DMS153 (cell line): Measurements from ENCODE around the gene KPNA6.
"Not testable (repeated sequence)": the region's sequence is repeated elsewhere in the genome, so short reads cannot be mapped to it uniquely, and the experiment has no call there.

Experiments
- DNase-seq: peaks from one replicate; lab custom pipeline; 2025; lab: John Stamatoyannopoulos, UW

Gene KPNA6

DNA sequence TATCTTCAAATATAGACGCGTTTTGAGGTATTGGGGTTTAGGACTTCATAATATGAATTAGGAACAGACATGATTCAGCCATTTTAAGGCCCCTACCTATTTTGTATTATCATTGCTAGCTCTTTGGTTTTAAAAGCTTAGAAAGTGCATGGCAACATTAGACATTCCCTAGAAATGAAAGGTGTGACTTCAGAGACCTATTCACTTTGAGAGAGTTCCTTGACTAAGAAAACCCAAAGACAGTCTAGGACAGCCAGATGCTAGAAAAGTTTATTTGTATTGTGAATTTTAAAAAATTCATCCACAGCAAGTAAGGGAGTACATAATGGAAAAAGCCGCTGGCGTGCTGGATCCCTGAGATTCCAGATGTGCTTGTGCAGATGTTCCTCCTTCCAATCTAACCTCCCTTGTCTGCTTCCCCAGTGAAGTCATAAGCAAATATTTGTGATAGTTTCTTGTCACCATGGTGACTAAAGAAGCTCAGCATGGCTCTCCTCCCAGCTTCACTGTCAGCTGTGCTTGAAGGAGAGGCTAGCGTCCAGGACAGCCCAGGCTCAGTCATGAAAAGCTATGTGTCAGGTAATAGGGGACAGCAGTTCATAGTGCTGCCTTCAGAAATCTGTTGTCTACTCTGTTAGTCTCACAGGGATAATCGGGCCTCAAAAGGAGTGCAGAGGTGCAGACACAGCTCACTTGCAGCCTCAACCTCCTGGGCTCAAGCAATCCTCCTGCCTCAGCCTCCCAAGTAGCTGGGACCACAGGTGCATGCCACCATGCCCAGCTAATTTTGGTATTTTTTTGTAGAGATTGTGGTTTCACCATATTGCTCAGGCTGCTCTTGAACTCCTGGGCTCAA lies 34.8 kb downstream of the KPNA6 start:
- DNase-seq, result peak; percentile 83

DNA sequence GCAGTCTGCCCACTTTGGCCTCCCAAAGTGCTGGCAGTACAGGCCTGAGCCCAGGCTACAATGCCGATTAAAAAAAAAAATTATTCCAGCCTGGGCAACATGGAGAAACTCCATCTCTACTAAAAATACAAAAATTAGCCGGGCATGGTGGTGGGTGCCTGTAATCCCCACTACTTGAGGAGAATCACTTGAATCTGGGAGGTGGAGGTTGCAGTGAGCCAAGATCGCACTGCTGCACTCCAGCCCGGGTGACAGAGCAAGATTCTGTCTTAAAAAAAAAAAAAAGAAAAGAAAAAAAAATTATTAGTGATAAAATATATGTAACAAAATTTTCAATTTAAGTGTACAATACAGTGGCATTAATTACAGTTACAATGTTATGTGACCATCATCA lies 35.4 kb downstream of the KPNA6 start:
- not testable (repeated sequence) for DNase-seq

DNA sequence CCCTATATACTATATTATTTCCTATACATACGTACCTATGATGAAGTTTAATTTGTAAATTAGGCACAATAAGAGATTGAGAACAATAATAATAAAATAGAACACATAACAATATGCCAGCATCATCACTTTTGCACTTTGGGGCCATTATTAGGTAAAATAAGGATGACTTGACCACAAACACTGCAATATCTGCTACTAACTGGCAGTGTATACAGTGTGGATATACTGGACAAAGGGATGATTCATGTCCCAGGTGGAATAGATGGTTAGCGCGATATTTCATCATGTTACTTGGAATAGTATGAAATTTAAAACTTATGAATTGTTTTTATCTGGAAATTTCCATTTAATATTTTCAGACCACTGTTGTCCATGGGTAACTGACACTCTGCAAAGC lies 36.2 kb downstream of the KPNA6 start:
- no peak for DNase-seq

DNA sequence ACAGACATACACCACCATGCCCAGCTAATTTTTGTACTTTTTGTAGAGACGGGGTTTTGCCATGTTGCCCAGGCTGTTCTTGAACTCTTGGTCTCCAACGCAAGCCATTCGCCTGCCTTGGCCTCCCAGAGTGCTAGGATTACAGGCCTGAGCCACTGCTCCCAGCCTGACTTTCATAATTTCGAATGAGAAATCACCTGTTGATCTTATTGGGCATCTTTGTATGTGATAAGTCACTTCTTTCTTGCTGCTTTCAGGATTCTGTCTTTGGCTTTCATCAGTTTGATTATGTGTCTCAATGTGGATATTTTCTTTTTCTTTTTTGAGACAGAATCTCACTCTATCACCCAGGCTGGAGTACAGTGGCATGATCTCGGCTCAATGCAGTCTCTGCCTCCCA lies 39.9 kb downstream of the KPNA6 start:
- not testable (repeated sequence) for DNase-seq

DNA sequence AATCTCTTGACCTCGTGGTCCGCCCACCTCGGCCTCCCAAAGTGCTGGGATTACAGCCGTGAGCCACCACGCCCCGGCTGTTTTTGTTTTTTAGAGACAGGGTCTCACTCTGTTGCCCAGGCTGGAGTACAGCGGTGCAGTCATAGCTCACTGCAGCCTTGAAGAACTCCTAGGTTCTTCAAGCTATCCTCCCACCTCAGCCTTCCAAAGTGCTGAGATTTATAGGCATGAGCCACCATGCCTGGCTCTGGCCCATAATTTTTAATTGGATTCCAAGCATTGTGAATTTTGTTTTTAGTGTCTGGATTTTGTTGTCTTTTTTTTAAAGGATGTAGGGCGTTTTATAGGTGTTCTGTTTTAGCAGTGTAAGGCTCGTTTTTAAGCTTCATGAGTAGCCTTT lies 43.0 kb downstream of the KPNA6 start:
- DNase-seq, result no peak

DNA sequence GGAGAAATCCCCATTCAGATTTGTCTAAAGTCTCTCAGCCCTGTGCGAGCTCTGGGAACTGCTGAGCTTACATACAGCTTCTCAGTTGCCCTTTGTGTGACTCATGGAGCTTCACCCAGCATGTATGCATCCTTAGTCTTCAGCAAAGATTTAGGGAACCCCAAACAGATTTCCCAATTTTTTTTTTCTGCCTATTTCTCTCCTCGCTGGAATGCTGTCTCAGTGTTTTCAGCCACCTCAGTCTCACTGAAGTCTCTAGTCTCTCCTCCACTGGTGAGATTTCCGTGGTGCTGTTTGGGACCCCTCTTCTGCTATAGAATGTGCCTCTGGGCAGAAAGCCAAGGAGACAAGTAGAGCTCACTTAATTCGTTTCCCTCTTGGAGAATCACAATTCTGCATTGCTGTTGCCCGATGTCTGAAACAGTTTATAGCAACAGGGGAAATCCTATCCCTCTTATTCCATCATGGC lies 43.5 kb downstream of the KPNA6 start:
- no peak for DNase-seq

DNA sequence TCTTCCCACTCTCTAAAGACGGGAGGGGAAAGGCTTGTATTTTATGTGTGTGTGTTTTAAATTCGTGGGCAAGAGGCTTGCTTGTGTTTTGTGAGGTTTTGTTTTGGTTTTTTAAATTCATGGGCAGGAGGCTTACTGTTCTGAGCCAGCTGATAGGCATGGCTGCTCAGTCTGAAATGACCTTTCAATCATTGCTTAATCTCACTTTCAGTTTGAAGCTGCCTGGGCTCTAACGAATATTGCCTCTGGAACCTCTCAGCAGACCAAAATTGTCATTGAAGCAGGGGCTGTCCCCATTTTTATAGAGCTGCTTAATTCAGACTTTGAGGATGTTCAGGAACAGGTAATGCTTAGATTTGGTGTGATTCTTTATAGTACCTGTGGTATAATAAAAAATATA lies 51.3 kb downstream of the KPNA6 start:
- no peak for DNase-seq

DNA sequence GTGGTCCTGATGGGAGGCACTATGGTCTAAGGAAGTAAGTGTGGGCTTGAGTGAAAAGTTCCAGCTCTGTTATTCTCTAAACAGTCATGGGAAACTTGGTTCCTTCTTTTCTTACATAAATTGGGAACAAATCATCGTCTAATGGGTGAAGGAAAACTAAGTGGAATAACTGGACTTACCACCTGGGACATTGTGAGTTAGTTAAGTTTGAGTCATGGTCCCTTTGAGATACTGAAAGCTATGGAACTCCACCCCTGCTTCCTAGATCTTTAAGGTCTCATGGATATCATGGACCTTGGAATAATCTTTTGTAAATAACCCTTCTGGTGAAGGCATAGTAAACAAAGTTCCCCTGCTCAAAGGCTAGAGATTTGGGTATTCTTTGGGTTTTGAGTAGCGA lies 55.5 kb downstream of the KPNA6 start:
- no peak for DNase-seq

DNA sequence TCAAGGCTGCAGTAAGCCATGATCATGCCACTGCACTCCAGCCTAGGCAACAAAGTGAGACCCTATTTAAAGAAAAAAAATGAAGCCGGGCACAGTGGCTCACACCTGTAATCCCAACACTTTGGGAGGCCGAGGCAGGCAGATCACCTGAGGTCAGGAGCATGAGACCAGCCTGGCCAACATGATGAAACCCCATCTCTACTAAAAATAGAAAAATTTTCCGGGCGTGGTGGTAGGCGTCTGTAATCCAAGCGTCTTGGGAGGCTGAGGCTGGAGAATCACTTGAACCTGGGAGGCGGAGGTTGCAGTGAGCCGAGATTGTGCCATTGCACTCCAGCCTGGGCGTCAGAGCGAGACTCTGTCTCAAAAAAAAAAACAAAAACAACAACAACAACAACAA lies 57.8 kb downstream of the KPNA6 start:
- DNase-seq, result not testable (repeated sequence)

DNA sequence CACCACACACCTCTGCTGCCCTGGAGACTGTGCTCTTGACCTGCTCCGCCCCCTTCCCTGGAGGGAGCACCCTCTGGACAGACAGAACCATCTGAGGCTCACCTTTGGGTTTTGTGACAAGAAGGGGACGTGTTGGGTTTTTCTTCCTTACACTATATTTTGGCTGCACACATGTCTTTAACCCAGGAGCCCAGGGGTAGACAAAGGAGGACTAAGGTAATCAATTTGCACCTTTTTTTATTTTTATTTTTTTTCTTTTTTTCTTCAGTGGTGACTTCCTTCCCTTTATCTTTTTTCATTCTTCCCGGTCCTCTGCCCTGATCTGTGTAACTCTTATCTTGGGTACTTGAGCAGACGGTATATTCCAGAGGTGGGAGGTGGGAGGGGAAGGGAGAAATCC lies 63.1 kb downstream of the KPNA6 start:
- no peak for DNase-seq

DNA sequence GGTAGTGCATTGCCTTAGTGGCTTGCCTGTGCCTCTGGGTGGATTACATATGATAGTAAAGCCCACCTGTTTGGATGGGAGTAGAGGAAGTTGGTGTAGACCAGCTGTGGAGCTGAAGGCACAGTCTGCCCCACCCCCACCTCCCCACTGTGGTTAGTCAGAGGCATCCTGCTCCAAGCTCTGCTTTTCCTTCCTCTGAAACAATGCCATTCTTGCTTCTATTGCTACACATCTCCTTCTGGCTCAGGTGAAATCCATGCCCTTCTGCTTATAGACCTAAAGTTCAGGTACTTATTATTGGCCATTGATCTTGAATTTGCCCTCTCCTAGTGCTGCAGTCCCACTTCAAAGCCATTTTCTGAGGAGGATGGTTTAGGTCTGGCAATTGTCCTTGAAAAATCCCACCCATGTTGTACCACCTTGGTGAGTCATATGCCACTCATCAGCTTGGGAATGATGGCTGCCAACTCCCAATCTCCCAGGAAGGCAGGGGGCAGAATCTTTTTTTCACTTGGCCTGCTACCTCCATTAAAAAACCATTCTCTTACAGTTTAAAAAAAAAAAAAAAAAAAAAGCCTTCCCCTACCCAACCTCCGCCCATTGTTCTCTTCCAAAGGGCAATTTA lies 64.9 kb downstream of the KPNA6 start:
- DNase-seq, result no peak

DNA sequence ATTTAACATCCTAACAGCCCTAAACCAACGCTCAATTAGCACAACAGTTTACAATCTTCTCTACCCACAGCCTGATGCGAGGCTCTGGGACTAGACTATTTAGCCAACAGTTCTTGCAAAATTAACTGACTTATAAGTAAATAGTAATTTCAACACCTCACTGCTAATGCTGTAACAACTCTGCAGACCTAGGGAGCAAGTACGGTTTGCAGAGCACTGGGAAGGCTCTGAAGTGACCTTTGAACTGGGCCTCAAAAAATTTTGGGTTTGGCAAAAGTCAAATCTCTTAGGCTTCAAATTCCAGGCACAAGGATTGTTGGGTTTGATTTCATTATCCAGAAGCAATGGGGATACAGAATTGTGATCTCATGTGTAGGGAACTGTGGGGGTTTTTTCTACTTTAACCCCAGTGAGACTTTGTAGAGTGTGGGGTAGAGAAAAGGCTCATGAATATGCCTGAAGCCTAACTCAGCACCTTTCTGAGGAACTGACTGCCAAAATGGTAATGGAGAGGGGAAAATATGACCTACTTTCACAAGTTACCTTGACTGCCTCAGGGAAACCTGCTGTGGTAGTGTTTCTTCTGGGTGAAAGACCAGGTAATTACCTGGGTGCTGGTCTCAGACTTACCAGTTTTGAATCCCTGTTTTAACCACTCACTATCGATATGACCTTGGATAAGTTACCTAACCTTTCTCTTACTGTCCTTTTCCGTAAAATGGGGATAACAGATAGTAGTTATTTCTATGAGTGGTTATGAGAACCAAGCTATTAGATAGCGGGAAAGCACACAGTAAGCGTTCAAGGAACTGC lies 70.7 kb downstream of the KPNA6 start:
- DNase-seq, result no peak

DNA sequence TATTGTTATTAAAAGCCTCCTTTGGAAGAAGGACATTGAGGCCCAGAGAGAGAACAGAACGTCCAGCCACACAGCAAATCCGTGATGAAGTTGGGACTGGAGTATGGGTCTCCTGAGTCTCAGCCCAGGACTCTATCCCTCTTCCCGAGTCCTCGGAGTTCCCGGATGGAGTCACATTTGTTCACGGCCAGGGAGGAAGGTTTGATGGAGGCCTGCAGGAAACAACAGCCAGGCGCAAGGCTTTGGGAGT lies 71.3 kb downstream of the KPNA6 start:
- DNase-seq, result peak; percentile 60

DNA sequence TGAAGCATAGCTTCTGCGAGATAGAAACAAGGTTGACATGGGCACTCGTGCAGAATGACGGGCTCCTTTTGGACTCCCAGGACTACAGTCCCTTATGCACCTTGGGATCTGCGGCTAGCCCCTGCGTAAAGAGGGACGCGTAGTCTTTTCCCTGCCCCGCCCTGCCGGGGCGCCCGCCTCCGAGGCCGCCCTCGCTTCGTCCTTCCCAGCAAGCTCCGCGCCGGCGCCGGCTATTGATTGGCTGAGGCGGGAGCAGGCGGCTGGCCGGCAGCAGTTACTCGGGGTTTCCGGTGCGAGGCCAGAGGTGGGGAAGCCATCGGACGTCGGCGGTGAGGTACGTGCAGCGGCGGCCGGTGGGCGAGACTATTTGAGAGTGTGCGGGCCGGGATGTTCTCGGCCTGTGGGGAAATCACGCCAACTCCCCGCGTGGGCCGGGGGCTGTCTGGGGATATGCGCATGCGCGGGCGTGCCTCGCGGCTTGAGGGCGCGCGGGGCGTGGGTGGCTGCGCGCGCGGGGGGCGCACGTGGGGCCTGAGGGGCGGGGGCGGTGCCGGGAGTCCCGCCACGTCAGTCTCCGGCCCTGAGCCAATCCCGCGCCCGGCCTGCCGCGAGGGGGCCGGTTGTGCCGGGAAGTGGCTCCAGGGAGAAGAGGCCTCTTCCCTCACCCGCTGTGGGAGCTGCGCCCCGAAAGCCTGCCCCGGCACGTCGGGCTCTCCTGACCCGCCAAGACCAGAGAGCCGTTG lies 71.8 kb downstream of the KPNA6 start, which contains the start of gene TXLNA:
TSS of gene TXLNA (plus strand) at position 233 of the 743 bp plus-strand sequence. CDS start 671 bp downstream, outside the sequence.
- peak; percentile 97 for DNase-seq

DNA sequence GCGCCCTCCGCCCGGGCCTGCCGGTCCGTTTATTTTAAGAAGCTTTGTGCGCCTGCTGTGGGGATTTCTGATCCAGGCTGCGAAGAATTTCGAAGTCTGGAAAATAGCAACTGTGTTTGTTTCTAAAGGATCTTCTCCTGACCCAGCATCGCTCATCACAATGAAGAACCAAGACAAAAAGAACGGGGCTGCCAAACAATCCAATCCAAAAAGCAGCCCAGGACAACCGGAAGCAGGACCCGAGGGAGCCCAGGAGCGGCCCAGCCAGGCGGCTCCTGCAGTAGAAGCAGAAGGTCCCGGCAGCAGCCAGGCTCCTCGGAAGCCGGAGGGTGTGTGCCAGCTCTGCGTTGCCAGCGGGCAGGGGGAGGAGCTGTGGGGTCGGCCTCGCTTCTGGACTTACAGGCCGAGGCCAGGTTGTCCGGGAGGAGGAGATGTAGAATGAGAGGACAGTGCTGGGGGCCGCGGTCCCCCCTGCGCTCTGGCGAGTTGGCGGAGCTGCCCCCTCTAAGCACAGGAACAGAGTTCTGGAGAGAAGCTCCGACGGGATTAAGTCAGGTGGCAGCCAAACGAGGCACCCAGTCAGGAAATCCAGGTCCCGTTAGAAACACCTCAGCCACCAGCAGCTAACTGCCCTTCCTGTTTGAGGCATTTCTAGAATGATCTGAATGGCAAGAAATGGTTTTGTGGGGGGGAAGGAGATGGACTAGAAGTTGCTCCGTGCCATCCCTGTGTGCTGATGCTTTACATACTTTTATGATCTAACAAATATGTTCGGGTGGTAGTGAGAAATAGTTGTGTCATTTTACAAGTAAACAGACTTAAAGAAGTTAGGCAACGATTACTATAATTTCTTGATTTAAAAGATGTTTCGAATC lies 72.6 kb downstream of the KPNA6 start:
- DNase-seq, result no peak

DNA sequence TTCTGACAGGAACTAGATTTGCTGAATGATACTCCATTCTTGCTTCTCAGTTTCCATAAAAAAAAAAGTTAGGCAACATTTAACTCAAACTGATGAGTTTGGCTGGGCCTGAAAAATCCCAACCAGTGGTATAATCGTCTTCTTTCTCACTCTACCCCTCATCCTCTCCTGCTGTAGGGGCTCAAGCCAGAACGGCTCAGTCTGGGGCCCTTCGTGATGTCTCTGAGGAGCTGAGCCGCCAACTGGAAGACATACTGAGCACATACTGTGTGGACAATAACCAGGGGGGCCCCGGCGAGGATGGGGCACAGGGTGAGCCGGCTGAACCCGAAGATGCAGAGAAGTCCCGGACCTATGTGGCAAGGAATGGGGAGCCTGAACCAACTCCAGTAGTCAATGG lies 73.2 kb downstream of the KPNA6 start:
- no peak for DNase-seq

DNA sequence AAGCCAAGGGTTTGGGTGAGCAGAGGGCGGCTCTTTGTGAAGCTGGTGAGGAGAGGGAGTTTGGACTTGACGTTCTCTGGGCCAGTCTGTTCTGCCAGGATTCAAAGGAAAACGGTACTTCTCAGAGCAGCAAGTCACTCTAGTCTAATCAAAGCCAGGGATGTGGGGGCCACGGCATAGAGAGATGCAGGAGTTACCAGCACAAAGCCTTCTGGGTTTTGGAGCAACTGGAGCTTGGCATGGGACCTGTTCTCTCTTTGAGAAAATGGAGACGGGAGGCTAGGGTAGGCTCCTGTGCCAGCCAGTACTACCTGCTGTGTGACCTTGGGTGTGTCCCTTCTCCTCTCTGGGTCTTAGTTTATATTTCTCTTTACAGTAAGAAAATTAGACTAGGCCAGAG lies 73.7 kb downstream of the KPNA6 start:
- no peak for DNase-seq

DNA sequence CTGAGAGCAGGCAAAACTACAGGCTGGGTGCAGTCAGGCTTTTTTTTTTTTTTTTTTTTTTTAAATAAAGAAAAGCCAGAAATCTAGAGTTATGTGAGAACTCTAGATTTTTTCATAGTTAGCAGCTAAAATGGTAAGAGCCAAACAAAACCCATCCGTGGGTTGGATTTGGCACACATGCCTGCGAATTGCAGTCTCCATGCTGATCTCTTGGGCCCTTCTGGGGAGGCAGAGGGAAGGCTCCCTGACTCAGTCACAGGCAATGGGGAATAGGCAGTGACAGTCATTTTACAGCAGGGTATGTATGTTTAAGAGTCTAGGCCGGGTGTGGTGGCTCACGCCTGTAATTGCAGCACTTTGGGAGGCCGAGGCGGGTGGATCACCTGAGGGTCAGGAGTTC lies 74.2 kb downstream of the KPNA6 start:
- no peak for DNase-seq

DNA sequence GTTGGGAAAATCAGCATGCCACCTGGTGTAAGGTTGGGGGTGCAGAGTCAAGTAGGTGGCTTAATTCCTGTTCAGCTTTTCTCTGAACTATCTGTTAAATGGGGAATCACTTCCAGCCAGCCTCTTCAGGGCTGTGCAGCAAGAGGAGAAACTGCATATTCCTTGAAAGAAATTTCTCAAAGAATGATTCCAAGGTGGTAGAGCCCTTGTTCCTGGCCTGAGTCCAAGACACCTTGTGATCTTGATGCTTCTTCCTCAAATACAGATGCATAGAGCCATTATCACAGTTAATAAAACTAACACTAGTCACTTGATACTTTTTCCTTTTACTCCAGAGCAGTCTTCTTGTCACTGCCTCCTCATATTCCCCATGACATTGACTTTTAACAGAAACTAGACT lies 76.8 kb downstream of the KPNA6 start:
- DNase-seq, result no peak

DNA sequence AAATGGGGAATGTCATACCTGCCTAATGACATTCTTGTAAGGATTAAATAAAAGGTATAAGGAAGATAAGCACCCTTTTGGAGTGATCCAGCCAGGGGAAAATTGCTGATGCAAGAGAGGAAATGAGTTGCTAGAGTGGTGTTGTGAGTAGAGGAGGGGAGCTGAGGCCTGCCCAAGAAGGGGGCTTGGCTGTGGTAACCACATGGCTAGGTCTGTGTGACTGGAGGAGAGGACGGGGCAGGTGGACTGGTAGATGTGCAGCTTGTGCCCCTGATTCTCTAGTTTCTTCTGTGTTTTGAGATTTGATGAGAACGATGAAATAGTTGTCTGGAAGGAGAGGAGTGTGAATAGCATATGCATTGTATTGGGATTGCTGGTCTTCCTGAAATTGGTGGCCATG lies 78.2 kb downstream of the KPNA6 start:
- no peak for DNase-seq

DNA sequence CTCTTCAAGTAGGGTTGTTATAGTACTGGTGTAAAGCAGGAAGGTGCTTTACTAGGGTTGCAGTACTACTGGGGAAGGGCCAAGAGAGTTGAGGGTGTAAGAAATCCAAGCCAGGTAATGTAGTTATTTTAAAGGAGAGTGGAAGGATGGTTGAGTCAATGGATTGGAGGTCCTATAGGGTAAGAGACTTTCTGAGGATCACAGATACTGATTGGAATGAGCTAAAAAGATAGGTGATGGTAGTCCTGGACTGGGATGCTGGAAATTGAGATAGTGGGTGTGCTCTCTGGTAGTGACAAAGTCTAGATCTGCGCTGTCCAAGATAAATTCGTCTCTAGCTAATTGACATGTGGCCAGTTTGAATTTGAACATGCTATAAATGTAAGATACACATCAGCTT lies 78.6 kb downstream of the KPNA6 start:
- no peak for DNase-seq
